Esophagus squamous epithelium (tissue), 4 donors: ENCODE data around the gene TMTC2.

Experiments
- CTCF ChIP-seq, 6 experiments: fragments of 450-650 bp in 4 of 6; fragments of 200-600 bp in 2 of 6; sonication (generic) in 2 of 6; IDR thresholded peaks; one replicate each; pipeline ENCODE4 v1.5.1; 2016 to 2019; ENCODE audit warnings: antibody characterized with exemption in 6 of 6, mild to moderate bottlenecking in 4 of 6, moderate library complexity in 4 of 6
- POLR2A ChIP-seq, 4 donors: fragments of 450-650 bp; IDR thresholded peaks; one replicate each; pipeline ENCODE4 v1.6.1; 2017; ENCODE audit warnings: antibody characterized with exemption in 4 of 4, mild to moderate bottlenecking in 4 of 4, moderate library complexity in 3 of 4

DNA sequence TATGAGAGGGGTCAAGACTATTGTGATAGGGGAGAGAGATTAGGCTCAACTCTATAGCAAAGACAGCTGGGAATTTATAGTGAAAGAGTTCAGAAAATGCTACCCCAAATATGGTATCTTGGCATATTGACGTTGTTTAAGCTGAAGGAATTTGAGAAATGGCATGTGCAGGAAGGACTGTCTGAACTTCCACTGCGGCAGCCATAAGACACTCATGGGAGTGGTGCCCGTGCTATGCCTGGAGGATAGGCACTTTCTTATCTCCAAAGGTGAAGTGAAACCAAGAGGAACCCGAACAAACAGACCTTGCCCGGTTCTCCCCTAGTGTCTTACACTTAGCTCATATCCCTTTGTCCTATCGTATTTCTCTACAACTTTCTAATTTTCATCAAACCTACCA is 390.3 kb downstream of the TMTC2 start:
- TF ChIP-seq CTCF (IDR thresholded peaks at IDR 0.05) (no peak), POLR2A (IDR thresholded peaks at IDR 0.05) (no peak)
